GM18517 (cell line): Measurements from ENCODE around the gene SMAD6.
"Not testable (repeated sequence)": the region's sequence is repeated elsewhere in the genome, so short reads cannot be mapped to it uniquely, and the experiment has no call there.

Source experiments
- ATAC-seq: cut with Tn5 transposase; IDR thresholded peaks from one replicate; pipeline ENCODE4 v1.9.1; 2021; ENCODE audit warnings: mild to moderate bottlenecking, moderate library complexity; ENCODE audit not compliant: unreplicated experiment

The SMAD6 gene

DNA sequence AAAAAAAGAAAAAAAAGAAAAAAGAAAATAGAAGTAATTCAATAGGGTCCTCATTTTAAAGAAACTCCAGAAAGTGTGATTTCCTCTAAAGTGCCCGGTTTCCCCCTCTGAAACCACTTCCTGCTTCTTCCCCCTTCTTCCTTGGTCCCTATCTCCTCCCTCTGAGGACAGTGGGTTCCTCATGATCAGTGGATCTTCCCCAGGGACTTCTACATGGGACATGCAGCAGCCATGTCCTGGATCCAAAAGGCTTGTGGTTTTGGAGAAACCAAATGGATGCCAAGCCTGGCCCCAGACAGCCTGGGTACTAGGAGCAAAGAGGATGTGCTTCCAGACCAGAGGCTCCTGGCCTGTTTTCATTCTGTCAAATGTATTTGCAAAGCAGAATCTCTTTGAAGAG, 26.6 kb upstream of the SMAD6 start:
- no peak for ATAC-seq

DNA sequence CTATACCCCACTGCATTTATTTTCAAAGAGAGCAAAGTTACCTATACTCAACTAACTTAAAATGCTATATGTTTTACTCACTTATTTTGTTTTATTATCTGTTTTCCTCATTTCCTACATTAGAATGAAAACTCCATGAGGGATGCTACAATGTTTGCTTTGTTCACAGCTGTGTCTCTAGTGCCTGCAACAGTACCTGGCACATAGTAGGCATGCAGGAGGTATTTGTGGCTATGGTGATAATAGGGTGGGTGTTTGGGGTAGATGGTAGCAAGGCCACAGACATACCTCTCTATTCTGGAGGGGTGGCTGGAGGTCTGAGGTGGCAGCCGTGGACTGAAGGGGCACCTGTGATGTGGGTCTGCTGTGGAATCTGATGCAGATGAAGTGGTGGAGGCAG, 24.7 kb upstream of the SMAD6 start:
- ATAC-seq, result no peak

DNA sequence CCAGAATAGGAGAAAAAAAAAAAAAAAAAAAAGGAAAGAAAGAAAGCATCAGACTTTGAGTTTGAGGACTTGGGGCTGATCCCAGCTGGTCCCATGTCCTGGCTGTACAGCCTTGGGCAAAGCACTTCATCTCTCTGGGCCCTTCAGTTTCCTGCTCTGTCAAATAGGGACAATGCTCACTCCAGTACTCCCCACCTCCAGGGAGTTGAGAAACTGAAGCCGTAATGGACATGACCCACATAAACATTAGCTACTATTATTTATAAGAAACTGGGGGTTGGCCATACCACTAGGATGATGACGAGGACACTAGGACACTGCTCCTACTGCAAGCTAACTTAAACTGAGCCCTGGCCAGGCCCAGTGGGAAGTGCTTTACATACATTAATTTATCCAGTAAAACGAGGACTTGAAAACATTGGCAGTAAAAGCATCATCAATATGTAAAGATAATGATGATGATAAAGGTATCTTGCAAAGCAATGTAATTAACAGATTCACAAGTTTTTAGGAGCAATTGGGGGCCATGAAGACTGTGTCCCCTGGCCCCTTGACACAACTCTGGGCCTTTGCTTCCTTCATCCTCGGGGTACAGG, 22.9 kb upstream of the SMAD6 start:
- ATAC-seq, result no peak

DNA sequence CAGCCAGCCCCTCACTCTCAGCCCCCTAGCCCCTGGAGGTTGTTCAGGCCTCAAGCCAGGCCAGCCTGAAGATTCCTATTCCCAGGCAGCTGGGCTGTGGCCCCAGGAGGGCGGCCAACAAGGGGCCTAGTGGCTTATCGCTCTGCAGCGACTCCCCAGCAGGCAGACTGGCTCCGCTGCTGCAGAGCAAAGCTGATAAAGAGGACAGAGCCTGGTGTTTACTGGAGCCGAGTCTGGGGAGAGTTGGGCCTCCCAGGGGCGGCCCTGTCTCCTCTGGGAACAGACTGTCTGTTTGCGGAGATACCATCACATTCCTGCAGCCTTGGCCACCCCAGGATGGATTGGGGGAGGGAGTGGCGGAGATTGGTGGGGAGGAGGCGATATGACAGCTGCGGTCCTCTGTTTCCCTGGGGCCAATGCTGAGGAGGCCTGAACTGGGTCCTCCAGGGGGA, 22.4 kb upstream of the SMAD6 start:
- ATAC-seq, result no peak

DNA sequence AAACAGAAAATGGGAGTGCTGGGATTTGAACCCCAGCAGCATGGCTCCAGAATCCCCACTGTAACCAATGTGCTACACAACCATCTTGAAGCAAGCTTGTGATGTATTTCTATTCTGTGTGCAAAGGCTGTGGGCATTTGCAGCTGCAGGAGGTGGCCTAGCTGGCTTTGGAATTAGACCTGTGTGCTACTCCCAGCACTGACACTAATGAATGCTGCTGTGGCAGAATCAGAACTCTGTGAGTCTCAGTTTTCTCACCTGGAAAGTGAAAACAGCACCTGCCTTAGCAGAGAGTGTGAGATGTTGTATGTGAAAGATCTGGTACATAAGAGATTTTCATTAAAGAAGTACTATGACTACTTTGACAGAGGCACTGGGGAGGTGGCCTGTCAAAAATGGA, 21.5 kb upstream of the SMAD6 start:
- no peak for ATAC-seq

DNA sequence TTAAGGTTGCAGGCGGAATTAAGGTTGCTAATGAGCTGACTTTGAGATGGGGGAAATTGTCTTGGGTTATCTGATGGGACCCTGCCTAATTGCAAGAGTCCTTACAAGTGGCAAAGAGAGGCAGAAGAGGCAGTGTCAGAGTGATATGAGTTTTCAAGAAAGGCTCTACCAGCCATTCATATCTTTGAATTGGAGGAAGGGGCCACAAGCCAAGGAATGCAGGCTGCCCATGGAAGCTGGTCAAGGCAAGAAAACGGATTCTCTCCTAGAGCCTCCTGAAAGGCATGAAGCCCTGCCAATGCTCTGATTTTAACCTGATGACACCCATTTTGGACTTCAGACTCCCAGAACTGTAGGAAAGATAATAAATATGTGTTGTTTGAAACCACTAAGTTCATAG, 20.6 kb upstream of the SMAD6 start:
- ATAC-seq, result no peak

DNA sequence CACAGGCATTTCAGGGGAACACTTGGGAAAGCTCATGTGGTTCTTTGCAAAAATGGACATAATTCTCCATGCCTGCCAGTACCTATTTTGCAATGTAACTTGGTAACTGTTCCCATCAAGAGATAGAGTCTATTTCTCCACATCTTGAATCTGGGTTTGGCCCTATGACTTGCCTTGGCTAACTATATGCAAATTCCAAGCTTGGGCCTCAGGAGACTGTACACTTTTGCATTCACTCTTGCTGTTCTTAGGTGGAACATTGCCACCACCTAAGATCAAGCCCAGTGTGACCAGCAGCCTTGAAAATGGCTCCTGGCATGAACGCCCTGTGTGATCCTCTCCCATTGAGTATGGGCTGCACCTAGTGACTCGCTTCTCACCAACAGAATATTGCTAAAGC, 19.8 kb upstream of the SMAD6 start:
- no peak for ATAC-seq

DNA sequence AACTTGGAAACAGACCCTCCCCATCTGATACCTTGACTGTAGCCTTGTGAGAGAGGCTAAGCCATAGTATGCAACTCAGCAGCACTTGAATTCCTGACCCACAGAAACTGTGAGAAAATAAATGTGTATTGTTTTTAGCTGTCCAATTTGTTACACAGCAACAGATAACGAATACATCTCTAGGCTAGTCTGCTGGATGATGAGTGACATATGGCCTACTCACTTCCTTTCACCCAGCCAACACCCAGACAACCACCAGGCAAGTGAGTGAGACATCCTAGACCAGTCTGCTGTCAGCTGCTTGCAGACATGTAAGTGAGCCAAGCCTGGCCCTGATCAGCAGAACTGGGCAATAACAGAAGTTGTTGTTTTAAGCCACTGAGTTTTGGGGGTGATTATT, 19.2 kb upstream of the SMAD6 start:
- no peak for ATAC-seq

DNA sequence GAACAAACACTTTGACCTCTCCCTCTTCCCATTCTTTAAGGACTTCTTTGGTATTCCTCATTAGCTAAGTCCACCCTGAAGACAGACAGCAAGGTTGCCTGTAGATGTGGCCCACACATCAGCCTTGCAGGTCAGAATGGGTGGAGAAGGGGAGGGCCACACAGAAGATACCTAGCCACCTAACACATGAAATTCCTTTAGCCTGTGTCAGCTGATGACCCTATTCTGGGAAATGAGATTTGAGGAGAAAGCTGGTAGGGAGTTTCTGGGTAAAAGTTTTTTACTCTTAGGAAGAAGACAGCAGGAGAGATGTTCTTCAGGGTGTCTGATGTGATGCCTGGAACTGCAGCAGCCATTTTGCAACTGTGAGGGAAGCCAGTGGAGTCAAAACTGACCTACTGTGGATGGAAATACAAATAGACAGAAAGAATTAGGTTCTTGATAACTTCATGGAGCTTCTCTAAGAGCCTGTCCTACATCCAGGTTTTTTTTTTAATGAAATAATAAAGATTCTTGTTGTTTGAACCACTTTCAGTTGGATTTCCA, 17.8 kb upstream of the SMAD6 start:
- ATAC-seq, result no peak

DNA sequence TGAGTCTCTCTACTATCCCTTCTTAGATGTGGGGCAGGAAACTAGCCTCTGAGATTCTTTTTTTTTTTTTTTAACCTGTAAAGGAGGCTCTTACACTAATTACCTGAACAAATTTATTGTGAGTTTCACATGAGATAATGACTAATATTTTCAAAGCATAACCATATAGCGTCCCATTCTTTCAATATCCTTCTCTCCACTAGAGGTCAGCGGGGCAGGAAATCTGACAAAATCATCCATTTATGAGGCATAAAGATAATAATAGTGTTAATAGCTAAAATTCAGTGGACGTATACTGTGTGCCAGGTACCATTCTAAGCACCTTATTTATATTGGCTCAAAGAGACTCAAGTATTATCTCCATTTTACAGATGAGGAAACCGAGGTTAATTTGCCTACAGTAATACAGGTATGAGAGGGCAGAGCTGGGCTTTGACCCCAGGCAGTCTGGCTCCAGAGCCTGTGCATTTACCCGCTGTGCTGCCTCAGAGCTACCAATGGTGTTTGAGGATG, 16.3 kb upstream of the SMAD6 start:
- ATAC-seq, result no peak

DNA sequence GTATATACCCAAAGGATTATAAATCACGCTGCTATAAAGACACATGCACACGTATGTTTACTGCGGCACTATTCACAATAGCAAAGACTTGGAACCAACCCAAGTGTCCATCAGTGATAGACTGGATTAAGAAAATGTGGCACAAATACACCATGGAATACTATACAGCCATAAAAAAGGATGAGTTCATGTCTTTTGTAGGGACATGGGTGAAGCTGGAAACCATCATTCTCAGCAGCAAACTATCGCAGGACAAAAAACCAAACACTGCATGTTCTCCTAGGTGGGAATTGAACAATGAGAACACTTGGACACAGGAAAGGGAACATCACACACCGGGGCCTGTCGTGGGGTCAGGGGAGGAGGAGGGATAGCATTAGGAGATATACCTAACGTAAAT, 11.1 kb upstream of the SMAD6 start:
- not testable (repeated sequence) for ATAC-seq

DNA sequence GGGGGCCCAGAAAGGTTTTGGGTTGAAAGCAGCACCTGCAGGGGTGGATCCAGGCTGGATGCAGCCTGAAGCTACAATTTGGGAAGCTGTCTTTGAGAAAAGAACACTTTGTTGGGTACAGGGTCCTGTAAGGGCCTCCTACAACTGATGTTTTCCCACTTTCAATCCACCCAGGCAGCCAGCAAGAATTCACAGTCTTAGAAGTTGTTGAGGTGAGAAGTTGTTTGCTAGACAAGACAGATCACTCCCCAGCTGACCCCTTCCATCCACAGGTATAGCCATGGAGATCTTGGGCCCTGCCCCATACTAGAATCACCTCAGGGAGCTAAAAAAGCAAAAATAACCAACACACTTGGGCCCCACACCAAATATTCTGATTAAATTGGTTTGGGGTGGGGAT, 10.3 kb upstream of the SMAD6 start:
- ATAC-seq, result no peak

DNA sequence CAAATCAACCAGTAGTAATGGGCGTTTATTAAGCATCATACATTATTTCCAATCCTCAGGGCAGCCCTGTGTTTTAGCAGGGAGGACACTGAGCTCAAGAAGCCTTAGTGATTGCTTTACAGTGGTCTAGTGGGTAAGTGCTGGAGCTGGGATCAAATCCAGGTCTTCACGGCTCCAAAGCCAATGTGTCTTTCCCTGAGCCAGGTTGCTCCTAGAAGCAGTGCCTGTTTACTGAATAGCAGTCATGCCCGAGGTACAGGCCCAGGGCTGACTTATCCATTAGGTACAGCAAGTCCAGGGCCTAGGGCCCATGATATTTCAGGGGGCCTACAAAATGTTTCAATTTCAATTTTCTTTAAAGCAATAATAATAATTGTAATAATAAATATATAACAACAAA, 9.6 kb upstream of the SMAD6 start:
- ATAC-seq, result no peak

DNA sequence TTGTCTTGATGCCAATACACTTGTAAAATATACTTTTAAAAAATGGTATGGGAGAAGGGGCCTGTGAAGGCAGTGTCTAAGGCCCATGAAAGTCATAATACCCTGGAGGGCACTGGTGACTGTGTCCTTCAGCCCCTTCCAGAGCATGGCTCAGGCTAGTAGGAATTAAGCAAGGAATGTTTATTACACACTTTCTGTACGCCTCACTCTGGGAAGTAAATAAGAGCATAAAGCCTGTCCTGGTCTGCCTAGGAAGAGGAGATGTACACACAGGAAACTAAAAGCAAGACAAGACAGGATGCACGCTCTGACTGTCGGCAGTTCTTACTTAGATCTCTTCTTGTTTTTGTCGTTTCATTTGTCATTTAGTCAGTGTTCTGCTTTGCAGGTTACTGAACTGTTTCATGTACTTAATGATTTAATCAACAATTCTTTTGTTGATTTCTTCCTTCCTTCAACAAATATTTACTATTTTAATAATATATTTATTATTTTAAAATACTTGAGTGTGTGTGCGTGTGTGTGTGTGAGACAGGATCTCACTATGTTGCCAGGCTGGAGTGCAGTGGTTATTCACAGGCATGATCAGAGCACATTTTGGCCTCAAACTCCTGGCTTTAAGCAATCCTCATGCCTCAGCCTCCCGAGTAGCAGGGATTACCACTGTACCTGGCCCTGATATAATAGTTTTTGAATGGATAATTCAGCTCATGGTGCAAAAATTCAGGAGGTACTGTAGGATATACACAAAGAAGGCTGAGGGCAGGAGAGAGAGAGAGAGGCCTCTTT, 9.0 kb upstream of the SMAD6 start:
- peak; percentile 63 for ATAC-seq

DNA sequence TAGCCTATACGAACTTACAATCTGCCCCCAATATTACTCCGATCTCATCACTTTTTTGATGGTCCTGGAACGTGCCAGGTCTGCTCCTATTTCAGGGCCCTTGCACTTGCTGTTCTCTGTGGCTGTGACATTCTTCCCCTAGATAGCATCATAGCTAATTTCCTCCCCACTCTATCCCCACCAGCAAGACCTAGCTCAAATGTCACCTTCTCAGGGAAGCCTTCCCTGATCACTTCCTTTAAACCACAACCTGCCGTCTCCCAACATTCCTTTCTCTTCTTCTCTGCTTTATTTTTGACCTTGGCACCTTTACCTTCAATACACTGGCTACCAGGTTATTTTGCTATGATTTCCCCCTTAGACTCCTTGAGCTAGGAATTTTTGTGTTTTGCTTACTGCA, 5.3 kb upstream of the SMAD6 start:
- ATAC-seq, result no peak

DNA sequence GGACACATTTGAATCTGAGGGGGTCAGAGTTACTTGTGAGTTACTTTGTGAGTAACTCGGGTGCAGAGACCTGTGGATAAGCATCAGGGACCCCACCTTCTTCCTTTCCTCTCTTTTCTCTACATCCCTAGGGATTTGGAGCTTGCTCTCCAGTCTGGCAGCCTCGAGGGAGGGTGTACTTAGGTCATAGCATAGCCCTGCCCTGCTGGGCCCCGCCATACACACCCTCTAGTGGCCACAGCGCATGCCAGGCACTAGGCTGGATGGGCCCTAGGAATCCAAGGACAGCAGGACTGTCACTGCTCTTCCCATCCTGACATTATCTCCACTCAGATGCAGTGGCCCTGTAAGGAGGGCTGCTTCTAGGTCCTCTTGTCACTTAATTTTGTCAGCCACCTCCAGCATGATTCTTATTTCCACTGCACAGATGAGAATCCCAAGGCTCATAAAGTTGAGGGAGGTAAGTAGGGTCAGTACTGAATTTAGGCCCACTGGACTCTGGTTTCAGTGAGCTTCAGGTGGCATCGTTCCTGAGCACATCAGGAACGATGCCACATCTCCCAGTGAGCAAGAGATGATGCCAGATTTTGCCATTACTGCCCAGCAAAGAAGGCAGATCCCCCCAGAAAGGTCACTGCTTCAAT, 3.6 kb upstream of the SMAD6 start:
- no peak for ATAC-seq

DNA sequence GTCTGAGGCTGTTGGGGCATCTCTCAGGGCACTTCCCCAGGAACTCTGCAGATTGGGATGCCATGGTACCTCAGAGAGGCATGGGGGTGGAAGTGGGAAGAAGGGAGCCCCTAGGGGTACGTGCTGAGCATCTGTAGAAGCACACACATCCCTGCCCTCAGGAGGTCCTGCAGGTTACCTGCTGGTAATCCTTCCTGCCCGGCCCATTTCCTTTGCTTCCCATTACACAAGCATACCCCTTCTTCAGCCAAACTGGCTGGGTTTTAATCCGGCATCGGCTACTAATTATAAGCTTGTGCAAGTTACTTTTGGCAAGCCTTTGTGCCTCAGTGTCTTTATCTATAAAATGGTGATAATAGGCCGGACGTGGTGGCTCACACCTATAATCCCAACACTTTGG, 3.1 kb upstream of the SMAD6 start:
- ATAC-seq, result no peak

DNA sequence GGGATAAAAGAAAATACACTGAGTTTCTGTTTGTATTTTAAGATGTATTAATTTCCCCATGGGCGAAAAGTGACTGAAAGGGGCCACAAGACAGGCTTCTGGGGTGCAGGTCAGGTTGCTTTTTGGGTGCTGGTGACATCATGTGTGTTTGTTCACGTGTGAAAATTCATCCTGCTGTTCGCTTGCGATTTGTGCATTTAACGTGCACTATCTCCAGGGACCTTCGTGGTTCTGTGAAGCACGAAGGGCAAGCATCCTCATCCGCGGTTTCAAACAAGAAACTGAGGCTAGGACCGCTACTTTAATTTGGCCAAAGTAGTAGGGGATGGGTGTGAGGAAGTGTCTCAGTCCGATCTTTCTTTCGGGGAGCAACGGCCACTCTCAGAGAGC, 1.6 kb upstream of the SMAD6 start:
- no peak for ATAC-seq

DNA sequence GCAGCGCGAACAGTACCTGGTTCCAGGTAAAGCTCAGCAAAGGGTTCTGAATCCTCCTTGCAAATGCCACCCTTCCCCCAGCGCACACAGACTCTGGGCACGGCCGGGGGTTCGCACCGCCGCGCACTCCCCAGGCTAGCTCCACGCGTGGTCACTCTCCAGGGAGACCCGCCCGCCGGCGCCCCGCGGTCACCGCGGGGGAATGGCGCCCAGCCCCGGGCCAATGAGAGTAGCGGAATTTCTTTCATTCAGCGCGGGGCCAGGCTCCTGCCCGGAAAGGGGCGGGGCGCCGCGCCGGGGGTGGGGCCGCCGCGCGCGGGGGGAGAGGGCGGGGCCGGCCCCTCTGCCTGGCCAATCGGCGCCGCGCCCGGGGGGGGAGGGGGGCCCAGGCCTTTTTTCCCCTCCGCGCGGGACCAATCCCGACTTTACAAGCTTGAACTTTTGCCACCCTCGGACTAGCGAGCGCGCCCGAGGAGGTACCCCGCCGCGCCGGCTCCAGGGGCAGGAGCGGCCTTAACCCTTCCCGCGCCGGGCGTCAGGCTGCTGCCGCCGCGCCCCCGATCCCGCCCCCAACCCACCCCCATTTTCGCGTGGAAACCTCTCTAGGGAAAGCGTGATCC, 1.1 kb upstream of the SMAD6 start:
- no peak for ATAC-seq

DNA sequence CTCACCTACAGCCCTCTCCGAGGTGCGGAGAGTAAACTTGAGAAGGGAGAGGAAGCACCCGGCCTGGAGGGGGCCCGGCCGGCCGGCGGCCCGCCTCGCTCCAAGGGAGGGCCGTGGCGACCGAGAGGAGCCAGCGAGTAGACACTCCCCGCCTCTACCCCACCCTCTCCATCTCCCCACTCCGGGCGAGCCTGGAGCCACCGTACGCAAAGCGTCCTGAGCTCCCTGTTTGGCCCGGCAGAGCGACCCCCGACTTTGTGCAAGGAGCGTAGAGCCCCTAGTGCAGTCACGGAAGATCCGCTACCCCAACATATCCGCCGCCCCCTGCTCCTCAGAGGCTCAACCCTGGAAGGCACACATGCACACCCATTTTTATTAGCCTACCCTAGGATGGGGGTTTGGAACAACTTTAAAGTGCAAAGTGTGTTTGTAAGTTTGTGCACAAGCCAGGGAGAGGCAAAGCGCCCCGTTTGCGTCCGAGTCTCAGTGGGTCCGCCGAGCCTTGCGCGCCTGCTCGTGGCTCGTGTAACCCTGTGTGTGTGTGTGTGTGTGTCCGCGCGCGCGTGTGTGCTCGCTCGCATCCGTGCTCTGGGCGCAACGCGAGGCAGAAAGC, 508 bp upstream of the SMAD6 start:
- no peak for ATAC-seq
